Measurements from ENCODE around the gene MOB1A. TPM values are rescaled to one million over a fixed set of nuclear protein-coding genes. Genes with fewer than 3 reads are reported as not detected.
A peak's percentile ranks its signal among the peaks of the same experiment; 100 is the strongest.

Gene MOB1A
- total and polyA plus RNA-seq, 2 of the 8 experiments (the other 6 are each of a cell fraction or from before 2014, with no cell fraction given), result 21.6 to 91.7 TPM

DNA sequence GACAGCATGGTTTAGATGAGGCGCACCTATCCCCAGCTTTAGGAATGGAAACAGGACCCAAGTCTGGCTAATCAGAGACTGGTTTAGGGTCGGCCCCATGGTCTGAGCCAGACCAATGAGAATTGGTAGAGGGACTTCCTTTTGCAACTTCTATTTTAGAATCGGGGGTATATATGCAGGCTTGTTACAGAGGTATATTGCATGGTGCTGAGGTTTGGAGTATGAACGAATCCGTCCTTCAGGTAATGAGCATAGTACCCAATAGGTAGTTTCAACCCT lies 29.5 kb downstream of the MOB1A start:
- 85% methylated on average over 5 of the region's 5 CpGs; no CpG with 5 or more reads in 1 of the 2 experiments for WGBS, 2 experiments (ENCODE audit: extremely low coverage in 1 of 2, insufficient coverage in 1 of 2, insufficient read length in 1 of 2, insufficient replicate concordance in 2 of 2, low coverage in 1 of 2, low lambda C conversion rate in 2 of 2, missing lambda C conversion rate in 1 of 2)
- Histone ChIP-seq H3K36me3 (ENCODE audit: control insufficient read depth in 2 of 4, insufficient read depth in 4 of 4, low read length in 3 of 4) (peaks cover 1 to 28% (median 3%) of the 10 kb centered on the region in 4 experiments; a peak in 5 of 8 replicates), H3K18ac (ENCODE audit: extremely low read depth, low read length) (no peak overlapping the region), H3K23ac (ENCODE audit: insufficient read length) (no peak overlapping the region), H3K23me2 (ENCODE audit: low read depth, low read length) (peaks cover 15% of the 10 kb centered on the region; the same call in 1 of the 2 replicates), H3K4me2 (ENCODE audit: insufficient read depth in 1 of 2, low read depth in 2 of 2, low read length in 2 of 2) (peak overlapping the region; percentile 85 to 89; a peak in 3 of 4 replicates), H2AFZ (ENCODE audit: low read length) (no peak overlapping the region), H2BK15ac (ENCODE audit: low read length) (no peak overlapping the region), H3K14ac (ENCODE audit: insufficient read length) (no peak overlapping the region), H3K4ac (replicated peaks; ENCODE audit: insufficient read length, low read depth, low read length) (no peak overlapping the region), H2BK5ac (ENCODE audit: low read depth, low read length) (no peak overlapping the region), H3K4me3 (ENCODE audit: extremely low read depth in 1 of 4, insufficient read depth in 2 of 4, low read depth in 3 of 4, low read length in 4 of 4) (peak overlapping the region in 2 of 4 experiments; percentile 74 to 93; a peak in 3 of 8 replicates), H3K4me1 (replicated peaks in 1 of 4; ENCODE audit: control insufficient read depth in 3 of 4, insufficient read depth in 4 of 4, low read length in 3 of 4) (peaks cover 0 to 8% (median 2%) of the 10 kb centered on the region in 4 experiments; a peak in 4 of 7 replicates), H4K91ac (replicated peaks; ENCODE audit: insufficient read length, low read length) (no peak overlapping the region), H2BK120ac (replicated peaks; ENCODE audit: low read depth, low read length) (no peak overlapping the region), H3K27me3 (replicated peaks in 1 of 4; ENCODE audit: control insufficient read depth in 3 of 4, extremely low read depth in 1 of 4, insufficient read depth in 3 of 4, low read length in 3 of 4) (no peaks in the 10 kb centered on the region), H3K9ac (replicated peaks in 1 of 4; ENCODE audit: extremely low read depth in 1 of 4, low read depth in 3 of 4, low read length in 3 of 4) (no peak overlapping the region), H3K79me1 (ENCODE audit: low read depth, low read length) (peaks cover 3% of the 10 kb centered on the region; the same call in 1 of the 2 replicates), H3K56ac (replicated peaks; ENCODE audit: insufficient read length, low read depth, low read length) (no peak overlapping the region), H3K27ac (ENCODE audit: low read depth, low read length) (no peak overlapping the region), H2BK12ac (ENCODE audit: low read depth, low read length) (no peak overlapping the region), H4K5ac (ENCODE audit: insufficient read length, low read depth, low read length) (no peak overlapping the region), H4K20me1 (replicated peaks in 1 of 2; ENCODE audit: control insufficient read depth in 1 of 2, insufficient read depth in 2 of 2, low read length in 2 of 2) (peaks cover 0 to 5% of the 10 kb centered on the region in 2 experiments), H3K79me2 (ENCODE audit: control insufficient read depth in 1 of 2, insufficient read depth in 2 of 2, low read length in 2 of 2) (peaks cover 0 to 10% of the 10 kb centered on the region in 2 experiments; a peak in 2 of 4 replicates), H4K8ac (ENCODE audit: extremely low read depth, insufficient read depth, low read length) (no peak overlapping the region), H2BK20ac (ENCODE audit: low read length) (no peak overlapping the region), H2AK5ac (ENCODE audit: low read depth, low read length) (no peak overlapping the region), H3K9me3 (ENCODE audit: insufficient read depth in 2 of 2, low read depth in 1 of 2, low read length in 1 of 2) (no peaks in the 10 kb centered on the region)
- no peak for TF ChIP-seq SP4 (IDR thresholded peaks at IDR 0.05; ENCODE audit: low read length)
- ChIA-PET CTCF (ENCODE audit: partially characterized antibody) (interaction anchor here (1.3 to 7.3 kb wide), 9 partner anchors 11 to 326 kb away, joined by 3 to 48 read pairs (median 11); partner anchors contain the start of gene MTHFD2), POLR2A (ENCODE audit: partially characterized antibody) (interaction anchor here (0.6 to 68.3 kb wide), 13 partner anchors 10 to 428 kb away, joined by 3 to 2699 read pairs (median 5); partner anchors contain the start of genes MOB1A, MTHFD2, STAMBP and TET3)
- DNase-seq (ENCODE audit: low read depth in 1 of 2, low spot score in 2 of 2), result no peak
- FAIRE-seq, result no peak

All from H1 (cell line).